ENCODE measurements around the gene PDRG1. TPM values are rescaled to one million over a fixed set of nuclear protein-coding genes. Genes with fewer than 3 reads are reported as not detected.

The PDRG1 gene
- total and polyA plus RNA-seq, 4 donors, result 8.5 to 35.8 (median 24.4) TPM

DNA sequence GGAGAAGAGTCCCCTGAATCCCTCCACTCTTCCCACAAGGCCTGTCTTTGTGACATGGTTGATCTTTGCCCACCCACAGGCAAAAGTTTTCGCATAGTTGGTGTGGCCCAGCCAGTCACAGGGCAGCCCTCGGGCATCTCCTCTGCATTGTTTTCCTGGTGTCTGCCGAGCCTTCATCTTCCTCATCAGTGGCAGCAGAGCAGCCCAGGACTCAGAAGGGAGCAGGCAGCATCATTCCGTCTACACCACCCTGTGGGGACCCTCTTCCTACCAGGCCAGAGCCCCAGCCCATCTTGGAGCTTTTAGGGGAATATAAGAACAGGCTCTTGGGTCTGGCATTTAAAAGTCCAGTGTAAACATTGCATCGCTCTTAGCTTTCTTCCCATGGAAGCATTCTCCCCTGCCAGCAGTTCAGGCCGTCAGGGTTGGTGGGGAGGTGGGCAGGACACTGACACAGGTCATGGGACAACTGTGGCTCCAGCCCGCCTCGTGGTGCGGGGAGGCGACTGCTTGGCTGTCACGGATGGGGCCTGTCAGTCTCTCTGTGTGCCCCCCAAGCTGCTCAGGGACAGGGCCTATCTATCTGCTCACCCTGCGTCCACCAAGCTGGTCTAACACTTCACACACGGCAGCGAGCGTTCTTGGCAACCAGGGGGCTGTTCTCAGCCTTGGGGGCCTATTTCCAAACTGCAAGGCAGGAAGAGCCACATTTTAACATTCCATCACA, 38.3 kb downstream of the PDRG1 start:
- Histone ChIP-seq H3K27ac (ENCODE audit: low read depth, low read length) (no peak overlapping the region), H3K9me3 (ENCODE audit: control insufficient read depth, insufficient read depth, low read length) (no peaks in the 10 kb centered on the region), H3K27me3 (ENCODE audit: control insufficient read depth, insufficient read depth, low read length) (no peaks in the 10 kb centered on the region), H3K36me3 (ENCODE audit: control insufficient read depth, insufficient read depth, low read length) (peaks cover 2% of the 10 kb centered on the region), H3K4me1 (ENCODE audit: control insufficient read depth, insufficient read depth, low read length) (peaks cover 16% of the 10 kb centered on the region), H3K4me3 (ENCODE audit: low read depth, low read length) (no peak overlapping the region)
- 66% methylated on average over 11 of the region's 15 CpGs for WGBS (ENCODE audit: insufficient coverage)
- no peak for DNase-seq (ENCODE audit: low read depth in 4 of 6, low spot score in 6 of 6)

DNA sequence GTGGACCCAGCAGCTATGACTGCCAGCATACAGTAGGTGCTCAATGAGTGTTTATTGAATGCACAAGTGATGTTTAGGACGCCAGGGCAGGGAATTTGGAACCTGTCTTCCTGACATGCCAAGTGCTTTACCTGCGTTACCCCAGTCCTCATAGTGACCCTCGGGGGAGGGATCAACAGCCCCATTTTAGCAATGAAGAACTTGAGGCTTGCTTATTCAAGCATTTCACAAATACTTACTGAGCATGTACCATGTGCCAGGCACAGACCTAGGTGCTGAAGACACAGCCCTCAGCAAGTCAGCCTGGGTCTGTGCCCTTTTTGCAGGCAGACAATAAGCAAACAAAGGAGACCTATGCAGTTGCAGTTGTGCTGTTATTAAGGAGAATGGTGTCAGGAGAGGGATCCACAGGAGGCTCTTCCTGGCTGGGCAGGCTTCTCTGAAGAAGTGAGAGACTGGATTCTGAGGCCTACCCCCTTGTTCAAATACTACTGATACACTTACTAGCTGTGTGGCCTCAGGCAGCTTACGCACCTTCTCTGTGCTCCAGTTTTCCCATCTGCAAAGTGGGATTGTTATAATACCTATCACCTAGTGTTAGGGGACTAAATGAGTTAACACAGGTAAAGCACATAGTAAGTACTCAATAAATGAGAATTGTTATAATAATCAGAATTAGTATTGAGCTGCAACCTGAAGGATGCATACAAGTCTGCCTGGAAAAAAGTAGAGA, 41.6 kb downstream of the PDRG1 start:
- Histone ChIP-seq H3K27ac (ENCODE audit: low read depth, low read length) (no peak overlapping the region), H3K9me3 (ENCODE audit: control insufficient read depth, insufficient read depth, low read length) (no peaks in the 10 kb centered on the region), H3K36me3 (ENCODE audit: control insufficient read depth, insufficient read depth, low read length) (no peaks in the 10 kb centered on the region), H3K4me1 (ENCODE audit: control insufficient read depth, insufficient read depth, low read length) (peaks cover 13% of the 10 kb centered on the region), H3K27me3 (ENCODE audit: control insufficient read depth, insufficient read depth, low read length) (no peaks in the 10 kb centered on the region), H3K4me3 (ENCODE audit: low read depth, low read length) (no peak overlapping the region)
- 82% methylated on average over 3 of the region's 4 CpGs for WGBS (ENCODE audit: insufficient coverage)
- no peak for DNase-seq (ENCODE audit: low read depth in 4 of 6, low spot score in 6 of 6)

DNA sequence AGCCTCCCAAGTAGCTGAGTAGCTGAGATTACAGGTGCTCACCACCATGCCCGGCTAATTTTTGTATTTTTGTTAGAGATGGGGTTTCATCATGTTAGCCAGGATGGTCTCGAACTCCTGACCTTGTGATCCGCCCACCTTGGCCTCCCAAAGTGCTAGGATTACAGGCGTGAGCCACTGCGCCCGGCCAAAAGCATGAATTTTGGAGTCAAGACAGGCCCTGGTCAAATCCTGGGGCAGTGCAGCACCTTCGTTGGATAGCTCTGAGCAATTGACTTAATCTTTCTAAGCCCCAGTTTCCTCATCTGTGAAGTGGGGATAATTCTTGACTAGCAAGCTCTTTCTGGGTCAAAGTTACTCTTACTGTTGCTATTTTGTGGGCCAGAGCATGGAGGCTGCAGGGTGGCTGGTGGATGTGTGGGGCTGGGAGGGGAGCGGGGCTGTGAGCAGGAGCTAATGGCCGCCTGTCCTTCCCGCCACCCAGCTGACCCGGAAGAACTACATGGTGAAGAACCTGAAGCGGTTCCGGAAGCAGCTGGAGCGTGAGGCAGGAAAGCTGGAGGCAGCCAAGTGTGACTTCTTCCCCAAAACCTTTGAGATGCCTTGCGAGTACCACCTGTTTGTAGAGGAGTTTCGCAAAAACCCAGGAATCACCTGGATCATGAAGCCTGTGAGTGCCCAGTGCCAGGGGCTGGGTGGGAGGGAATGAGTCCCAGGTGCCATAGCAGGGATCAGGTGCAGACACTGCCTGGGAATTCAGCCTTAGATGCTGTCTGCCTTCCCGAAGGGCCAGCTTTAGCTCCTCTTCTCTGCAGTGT, 42.4 kb downstream of the PDRG1 start:
- Histone ChIP-seq H3K27me3 (ENCODE audit: control insufficient read depth, insufficient read depth, low read length) (no peaks in the 10 kb centered on the region), H3K4me1 (ENCODE audit: control insufficient read depth, insufficient read depth, low read length) (peaks cover 13% of the 10 kb centered on the region), H3K36me3 (ENCODE audit: control insufficient read depth, insufficient read depth, low read length) (no peaks in the 10 kb centered on the region), H3K4me3 (ENCODE audit: low read depth, low read length) (no peak overlapping the region), H3K9me3 (ENCODE audit: control insufficient read depth, insufficient read depth, low read length) (no peaks in the 10 kb centered on the region), H3K27ac (ENCODE audit: low read depth, low read length) (no peak overlapping the region)
- DNase-seq (ENCODE audit: low read depth in 4 of 6, low spot score in 6 of 6), result no peak
- WGBS (ENCODE audit: insufficient coverage), result 96% methylated on average over 16 of the region's 17 CpGs

DNA sequence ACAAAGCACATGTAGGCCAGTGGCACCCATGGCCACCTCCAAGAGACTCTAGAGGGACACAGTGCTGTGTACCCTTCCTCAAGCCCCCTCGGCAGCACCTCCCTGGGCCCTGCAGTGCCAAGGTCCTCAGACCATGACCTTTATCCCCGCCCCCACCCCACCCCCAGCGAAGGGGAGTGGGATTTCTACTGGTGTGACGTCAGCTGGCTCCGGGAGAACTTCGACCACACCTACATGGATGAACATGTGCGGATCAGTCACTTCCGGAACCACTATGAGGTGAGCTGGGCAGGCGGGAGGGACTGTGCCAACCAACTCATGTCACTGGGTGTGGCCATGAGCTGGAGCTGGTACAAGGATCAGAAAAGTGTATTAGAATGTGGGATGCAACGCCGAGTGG, 43.4 kb downstream of the PDRG1 start:
- WGBS (ENCODE audit: insufficient coverage), result 90% methylated on average over 8 of the region's 11 CpGs
- Histone ChIP-seq H3K4me1 (ENCODE audit: control insufficient read depth, insufficient read depth, low read length) (peaks cover 13% of the 10 kb centered on the region), H3K36me3 (ENCODE audit: control insufficient read depth, insufficient read depth, low read length) (no peaks in the 10 kb centered on the region), H3K27ac (ENCODE audit: low read depth, low read length) (no peak overlapping the region), H3K9me3 (ENCODE audit: control insufficient read depth, insufficient read depth, low read length) (no peaks in the 10 kb centered on the region), H3K4me3 (ENCODE audit: low read depth, low read length) (no peak overlapping the region), H3K27me3 (ENCODE audit: control insufficient read depth, insufficient read depth, low read length) (no peaks in the 10 kb centered on the region)
- no peak for DNase-seq (ENCODE audit: low read depth in 4 of 6, low spot score in 6 of 6)

DNA sequence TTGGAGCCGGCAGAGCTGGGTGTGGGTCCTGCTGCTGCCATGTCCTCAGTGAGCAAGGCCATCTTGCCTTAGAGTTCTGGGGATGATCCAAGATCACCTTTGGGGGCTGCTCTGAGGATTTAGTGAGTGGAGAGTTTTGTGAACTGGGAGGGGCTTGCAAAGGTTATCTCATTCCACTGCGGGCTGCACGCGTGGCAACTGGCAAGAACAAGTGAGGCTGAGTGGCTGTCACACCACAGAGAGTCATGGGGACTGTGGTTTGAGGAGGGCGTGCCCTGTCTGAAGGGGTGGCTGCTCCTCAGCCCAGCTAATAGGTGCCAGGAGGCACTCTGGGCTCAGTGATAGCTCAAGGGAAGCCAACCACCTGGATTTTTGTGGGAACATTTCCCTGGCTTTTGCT, 43.8 kb downstream of the PDRG1 start:
- Histone ChIP-seq H3K4me1 (ENCODE audit: control insufficient read depth, insufficient read depth, low read length) (peaks cover 13% of the 10 kb centered on the region), H3K27me3 (ENCODE audit: control insufficient read depth, insufficient read depth, low read length) (no peaks in the 10 kb centered on the region), H3K27ac (ENCODE audit: low read depth, low read length) (no peak overlapping the region), H3K36me3 (ENCODE audit: control insufficient read depth, insufficient read depth, low read length) (no peaks in the 10 kb centered on the region), H3K4me3 (ENCODE audit: low read depth, low read length) (no peak overlapping the region), H3K9me3 (ENCODE audit: control insufficient read depth, insufficient read depth, low read length) (no peaks in the 10 kb centered on the region)
- DNase-seq (ENCODE audit: low read depth in 4 of 6, low spot score in 6 of 6), result no peak
- WGBS (ENCODE audit: insufficient coverage), result 93% methylated on average over 5 of the region's 5 CpGs

DNA sequence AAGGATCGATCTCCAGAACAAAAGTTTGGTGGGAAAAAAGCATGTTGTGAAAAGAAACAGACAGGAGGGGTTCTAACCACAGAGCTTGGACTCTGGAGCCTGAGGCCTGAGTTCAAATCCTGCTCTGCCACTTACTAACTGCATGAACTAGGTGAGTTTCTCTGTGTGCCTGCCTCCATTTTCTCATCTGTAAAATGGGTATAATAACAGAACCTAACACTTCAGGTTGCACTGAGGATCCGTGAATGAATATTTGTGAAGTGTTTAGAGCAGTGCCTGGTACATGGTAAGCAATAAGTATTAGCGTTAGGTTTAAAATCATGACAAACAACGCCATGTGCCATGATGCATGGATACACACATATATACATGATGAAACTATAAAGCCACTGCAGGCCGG, 44.8 kb downstream of the PDRG1 start:
- no peak for DNase-seq (ENCODE audit: low read depth in 4 of 6, low spot score in 6 of 6)
- Histone ChIP-seq H3K4me1 (ENCODE audit: control insufficient read depth, insufficient read depth, low read length) (peaks cover 10% of the 10 kb centered on the region), H3K4me3 (ENCODE audit: low read depth, low read length) (no peak overlapping the region), H3K36me3 (ENCODE audit: control insufficient read depth, insufficient read depth, low read length) (no peaks in the 10 kb centered on the region), H3K9me3 (ENCODE audit: control insufficient read depth, insufficient read depth, low read length) (no peaks in the 10 kb centered on the region), H3K27me3 (ENCODE audit: control insufficient read depth, insufficient read depth, low read length) (no peaks in the 10 kb centered on the region), H3K27ac (ENCODE audit: low read depth, low read length) (no peak overlapping the region)
- WGBS (ENCODE audit: insufficient coverage), result 100% methylated on average over 2 of the region's 5 CpGs

DNA sequence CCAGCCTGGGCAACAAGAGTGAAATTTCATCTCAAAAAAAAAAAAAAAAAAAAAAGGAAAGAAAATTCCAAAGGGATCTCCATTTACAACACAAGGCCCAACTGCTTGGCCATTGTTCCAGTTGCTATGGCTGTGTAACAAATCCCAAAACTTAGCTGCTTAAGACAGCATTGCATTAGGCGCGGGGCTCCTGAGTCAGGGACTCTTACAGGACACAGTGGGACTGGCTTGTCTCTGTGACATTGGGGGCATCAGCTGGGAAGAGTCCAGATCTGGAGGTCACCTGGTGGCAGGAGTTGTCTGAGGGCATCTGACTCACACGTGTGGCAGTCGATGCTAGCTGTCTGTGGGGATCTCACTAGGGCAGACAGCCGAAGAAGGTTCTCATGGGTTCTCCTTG, 45.8 kb downstream of the PDRG1 start:
- no peaks in the 10 kb centered on the region for H3K36me3 ChIP-seq (ENCODE audit: control insufficient read depth, insufficient read depth, low read length)
- peaks cover 1% of the 10 kb centered on the region for H3K4me1 ChIP-seq (ENCODE audit: control insufficient read depth, insufficient read depth, low read length)
- no peak for DNase-seq (ENCODE audit: low read depth in 4 of 6, low spot score in 6 of 6)
- no peaks in the 10 kb centered on the region for H3K27me3 ChIP-seq (ENCODE audit: control insufficient read depth, insufficient read depth, low read length)
- no peaks in the 10 kb centered on the region for H3K9me3 ChIP-seq (ENCODE audit: control insufficient read depth, insufficient read depth, low read length)
- no peak overlapping the region for H3K27ac ChIP-seq (ENCODE audit: low read depth, low read length)
- H3K4me3 ChIP-seq (ENCODE audit: low read depth, low read length), result no peak overlapping the region
- WGBS (ENCODE audit: insufficient coverage), result 74% methylated on average over 4 of the region's 5 CpGs

DNA sequence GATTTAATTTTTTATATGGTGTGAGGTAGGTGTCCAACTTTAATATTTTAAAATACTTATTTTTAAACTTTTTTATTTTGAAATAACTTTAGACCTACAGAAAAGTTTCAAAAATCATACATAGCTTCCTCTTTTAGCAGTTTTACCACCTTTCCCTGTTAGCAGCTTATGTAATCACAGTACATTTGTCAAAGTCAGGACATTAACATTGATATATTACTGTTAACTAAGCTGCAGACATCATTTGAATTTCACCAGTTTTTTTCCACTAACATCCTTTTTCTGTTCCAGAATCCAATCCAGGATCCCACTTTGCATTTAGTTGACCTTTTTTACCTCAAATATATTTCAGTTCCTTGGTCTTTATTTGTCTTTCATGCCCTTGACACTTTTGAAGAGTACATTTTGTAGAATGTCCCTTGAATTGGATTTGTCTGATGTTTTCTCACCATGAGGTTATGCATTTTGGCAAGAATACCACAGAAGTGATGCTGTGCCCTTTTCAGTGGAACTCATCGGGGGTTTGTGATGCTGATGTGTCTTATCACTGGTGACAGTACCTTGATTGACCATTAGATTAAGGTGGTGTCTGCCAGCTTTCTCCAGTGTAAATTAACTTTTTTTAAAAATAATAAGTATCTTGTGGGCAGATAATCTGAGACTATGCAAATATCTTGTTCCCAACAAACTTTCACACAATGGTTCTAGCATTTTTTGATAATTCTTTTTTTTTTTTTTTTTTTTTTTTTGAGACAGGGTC, 48.0 kb downstream of the PDRG1 start:
- Histone ChIP-seq H3K4me3 (ENCODE audit: low read depth, low read length) (no peak overlapping the region), H3K36me3 (ENCODE audit: control insufficient read depth, insufficient read depth, low read length) (no peaks in the 10 kb centered on the region), H3K4me1 (ENCODE audit: control insufficient read depth, insufficient read depth, low read length) (no peaks in the 10 kb centered on the region), H3K27ac (ENCODE audit: low read depth, low read length) (no peak overlapping the region), H3K9me3 (ENCODE audit: control insufficient read depth, insufficient read depth, low read length) (no peaks in the 10 kb centered on the region), H3K27me3 (ENCODE audit: control insufficient read depth, insufficient read depth, low read length) (no peaks in the 10 kb centered on the region)
- no peak for DNase-seq (ENCODE audit: low read depth in 4 of 6, low spot score in 6 of 6)
- WGBS (ENCODE audit: insufficient coverage), result 57% methylated on average over 1 of the region's 1 CpG

DNA sequence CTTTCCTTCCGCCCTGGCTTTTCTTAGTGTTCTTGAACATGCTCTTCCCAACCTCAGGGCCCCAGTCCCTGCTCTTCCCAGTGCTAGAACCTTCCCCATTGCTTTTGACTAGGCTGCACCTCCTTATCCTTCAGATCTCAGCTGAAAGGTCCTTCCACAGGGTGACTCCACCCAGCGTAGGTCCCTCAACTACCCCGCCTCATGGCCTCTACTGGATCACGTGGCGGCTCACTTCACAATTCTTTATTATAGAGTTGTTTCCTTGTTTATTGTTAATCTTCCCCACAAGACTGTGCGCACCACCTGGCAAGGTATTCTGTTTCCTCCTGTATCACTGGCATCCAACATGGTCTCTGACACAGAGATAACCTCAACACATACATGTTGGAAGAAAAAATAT, 50.2 kb downstream of the PDRG1 start:
- H3K27me3 ChIP-seq (ENCODE audit: control insufficient read depth, insufficient read depth, low read length), result no peaks in the 10 kb centered on the region
- H3K36me3 ChIP-seq (ENCODE audit: control insufficient read depth, insufficient read depth, low read length), result no peaks in the 10 kb centered on the region
- DNase-seq (ENCODE audit: low read depth in 4 of 6, low spot score in 6 of 6), result no peak
- no peaks in the 10 kb centered on the region for H3K9me3 ChIP-seq (ENCODE audit: control insufficient read depth, insufficient read depth, low read length)
- H3K27ac ChIP-seq (ENCODE audit: low read depth, low read length), result no peak overlapping the region
- H3K4me3 ChIP-seq (ENCODE audit: low read depth, low read length), result no peak overlapping the region
- WGBS (ENCODE audit: insufficient coverage), result 100% methylated on average over 1 of the region's 6 CpGs
- no peaks in the 10 kb centered on the region for H3K4me1 ChIP-seq (ENCODE audit: control insufficient read depth, insufficient read depth, low read length)

Measured in spinal cord (tissue), 10 donors.